ENCODE results near the gene SEMA3C.
"Not testable (repeated sequence)": the region's sequence is repeated elsewhere in the genome, so short reads cannot be mapped to it uniquely, and the experiment has no call there.

SEMA3C gene

GRCh38 chr7:80918909-80919721, at the start of gene SEMA3C:
SEMA3C (minus strand) TSS chr7:80919051; CDS start chr7:80916781, 2,270 bp downstream.
- DNase-seq = peak; percentile 77

GRCh38 chr7:80968606-80969005, 49.8 kb upstream of the SEMA3C start:
- DNase-seq = no peak

- no peak for DNase-seq
These were observed 49.1 kb upstream of the SEMA3C start for GRCh38 chr7:80967917-80968297.

GRCh38 chr7:80967071-80967916, 48.4 kb upstream of the SEMA3C start:
- no peak for DNase-seq

GRCh38 chr7:80960244-80960795, 41.5 kb upstream of the SEMA3C start:
- no peak for DNase-seq

- DNase-seq = no peak
These were observed 38.5 kb upstream of the SEMA3C start for GRCh38 chr7:80957226-80957777.

GRCh38 chr7:80954191-80954590, 35.3 kb upstream of the SEMA3C start:
- DNase-seq = no peak

GRCh38 chr7:80950550-80950967, 31.7 kb upstream of the SEMA3C start:
- DNase-seq = no peak

- DNase-seq = no peak
These were observed 30.6 kb upstream of the SEMA3C start for GRCh38 chr7:80949449-80949848.

- no peak for DNase-seq
These were observed 28.0 kb upstream of the SEMA3C start for GRCh38 chr7:80946858-80947257.

- no peak for DNase-seq
These were observed 27.1 kb upstream of the SEMA3C start for GRCh38 chr7:80945976-80946375.

- no peak for DNase-seq
These were observed 24.5 kb upstream of the SEMA3C start for GRCh38 chr7:80943342-80943741.

GRCh38 chr7:80942261-80943041, 23.6 kb upstream of the SEMA3C start:
- DNase-seq = no peak

- DNase-seq = no peak
These were observed 22.4 kb upstream of the SEMA3C start for GRCh38 chr7:80941208-80941758.

- no peak for DNase-seq
These were observed 21.8 kb upstream of the SEMA3C start for GRCh38 chr7:80940539-80941207.

- DNase-seq = no peak
These were observed 18.5 kb upstream of the SEMA3C start for GRCh38 chr7:80937336-80937735.

GRCh38 chr7:80935991-80936780, 17.3 kb upstream of the SEMA3C start:
- DNase-seq = no peak

- DNase-seq = no peak
These were observed 15.5 kb upstream of the SEMA3C start for GRCh38 chr7:80934321-80934720.

- DNase-seq = no peak
These were observed 13.7 kb upstream of the SEMA3C start for GRCh38 chr7:80932536-80932935.

GRCh38 chr7:80929619-80930018, 10.8 kb upstream of the SEMA3C start:
- no peak for DNase-seq

- DNase-seq = not testable (repeated sequence)
These were observed 8.1 kb upstream of the SEMA3C start for GRCh38 chr7:80926955-80927354.

All from NCI-H748 treated with DMSO at 0.1 percent for 48 hours (cell line).